GM18873 (cell line): ENCODE measurements around the gene SMIM10L2A.
"Not testable (repeated sequence)": the region's sequence is repeated elsewhere in the genome, so short reads cannot be mapped to it uniquely, and the experiment has no call there.

Experiments
- ATAC-seq: cut with Tn5 transposase; IDR thresholded peaks from one replicate; pipeline ENCODE4 v1.9.1; 2021; ENCODE audit warnings: mild to moderate bottlenecking, moderate library complexity, moderate number of reproducible peaks; ENCODE audit not compliant: unreplicated experiment, low FRiP score

Gene SMIM10L2A

GRCh38 chrX:135421537-135421931 is 210 bp upstream of the SMIM10L2A start:
- ATAC-seq = no peak

- not testable (repeated sequence) for ATAC-seq
Measured at GRCh38 chrX:135422810-135423168, 1.0 kb downstream of the SMIM10L2A start.

GRCh38 chrX:135423173-135423864 is 1.6 kb downstream of the SMIM10L2A start:
- ATAC-seq = not testable (repeated sequence)

- no peak for ATAC-seq
Measured at GRCh38 chrX:135424469-135424868, 2.7 kb downstream of the SMIM10L2A start.

GRCh38 chrX:135425026-135425965 is 3.6 kb downstream of the SMIM10L2A start:
- no peak for ATAC-seq

GRCh38 chrX:135429429-135429828 is 7.7 kb downstream of the SMIM10L2A start:
- ATAC-seq = no peak

GRCh38 chrX:135431886-135432285 is 10.1 kb downstream of the SMIM10L2A start:
- no peak for ATAC-seq

- no peak for ATAC-seq
Measured at GRCh38 chrX:135432453-135432852, 10.7 kb downstream of the SMIM10L2A start.

GRCh38 chrX:135432881-135433521 is 11.3 kb downstream of the SMIM10L2A start:
- ATAC-seq = no peak

GRCh38 chrX:135433531-135434257 is 11.9 kb downstream of the SMIM10L2A start:
- ATAC-seq = no peak

- ATAC-seq = no peak
Measured at GRCh38 chrX:135434258-135435138, 12.8 kb downstream of the SMIM10L2A start.

GRCh38 chrX:135435139-135435922 is 13.6 kb downstream of the SMIM10L2A start:
- ATAC-seq = no peak

GRCh38 chrX:135435933-135436332 is 14.2 kb downstream of the SMIM10L2A start:
- no peak for ATAC-seq

GRCh38 chrX:135436456-135436855 is 14.7 kb downstream of the SMIM10L2A start:
- no peak for ATAC-seq

GRCh38 chrX:135436966-135437866 is 15.5 kb downstream of the SMIM10L2A start:
- no peak for ATAC-seq

- no peak for ATAC-seq
Measured at GRCh38 chrX:135437867-135438733, 16.4 kb downstream of the SMIM10L2A start.

- no peak for ATAC-seq
Measured at GRCh38 chrX:135438734-135439043, 16.9 kb downstream of the SMIM10L2A start.
